Activated naive CD4-positive, alpha-beta T cell treated with anti-CD3 and anti-CD28 coated beads, Interleukin-2, amount 10 ng/mL, durations not matched to agents 7 days and 5 days (primary cell): ENCODE results near the gene TTC38.

Experiments
- CTCF ChIA-PET: fragments of 350-600 bp; sonication (Branson Sonifier 250); formaldehyde crosslinking; loops from one replicate; lab custom pipeline; 2021; ENCODE audit warnings: antibody characterized with exemption; lab: Charles Lee
- DNase-seq: peaks from one replicate; pipeline ENCODE4 v3.0.0-alpha.2; 2020
- H3K27ac Mint-ChIP-seq: one replicate; pipeline ENCODE4 v1.8.0; 2021; ENCODE audit warnings: mild to moderate bottlenecking, moderate library complexity, mixed read lengths
- H3K27me3 Mint-ChIP-seq: one replicate; pipeline ENCODE4 v1.8.0; 2021; ENCODE audit warnings: mild to moderate bottlenecking, mixed read lengths
- H3K36me3 Mint-ChIP-seq: one replicate; pipeline ENCODE4 v1.8.0; 2021; ENCODE audit warnings: mixed read lengths
- H3K4me1 Mint-ChIP-seq: one replicate; pipeline ENCODE4 v1.8.0; 2021; ENCODE audit warnings: mixed read lengths
- H3K4me3 Mint-ChIP-seq: one replicate; pipeline ENCODE4 v1.8.0; 2021; ENCODE audit warnings: mild to moderate bottlenecking, moderate library complexity, mixed read lengths
- H3K9me3 Mint-ChIP-seq: one replicate; pipeline ENCODE4 v1.8.0; 2021; ENCODE audit warnings: mixed read lengths

TTC38 gene

DNA sequence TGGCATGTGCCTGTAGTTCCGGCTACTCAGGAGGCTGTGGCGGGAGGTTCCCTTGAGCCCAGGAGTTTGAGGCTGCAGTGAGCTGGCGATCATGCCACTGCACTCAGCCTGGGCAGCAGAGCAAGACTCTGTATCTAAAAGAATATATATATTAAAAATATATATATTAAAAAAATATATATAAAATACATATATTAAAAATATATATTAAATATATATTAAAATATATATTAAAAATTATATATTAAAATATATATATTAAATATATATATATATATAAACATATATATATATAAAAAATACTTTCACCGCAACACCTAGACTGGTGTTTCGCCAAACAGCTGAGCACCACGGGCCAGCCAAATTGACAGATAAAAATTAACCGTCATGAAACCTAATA lies 8.8 kb downstream of the TTC38 start:
- H3K36me3 Mint-ChIP-seq: peaks cover 9% of the 10 kb centered on the region
- no peak for DNase-seq

DNA sequence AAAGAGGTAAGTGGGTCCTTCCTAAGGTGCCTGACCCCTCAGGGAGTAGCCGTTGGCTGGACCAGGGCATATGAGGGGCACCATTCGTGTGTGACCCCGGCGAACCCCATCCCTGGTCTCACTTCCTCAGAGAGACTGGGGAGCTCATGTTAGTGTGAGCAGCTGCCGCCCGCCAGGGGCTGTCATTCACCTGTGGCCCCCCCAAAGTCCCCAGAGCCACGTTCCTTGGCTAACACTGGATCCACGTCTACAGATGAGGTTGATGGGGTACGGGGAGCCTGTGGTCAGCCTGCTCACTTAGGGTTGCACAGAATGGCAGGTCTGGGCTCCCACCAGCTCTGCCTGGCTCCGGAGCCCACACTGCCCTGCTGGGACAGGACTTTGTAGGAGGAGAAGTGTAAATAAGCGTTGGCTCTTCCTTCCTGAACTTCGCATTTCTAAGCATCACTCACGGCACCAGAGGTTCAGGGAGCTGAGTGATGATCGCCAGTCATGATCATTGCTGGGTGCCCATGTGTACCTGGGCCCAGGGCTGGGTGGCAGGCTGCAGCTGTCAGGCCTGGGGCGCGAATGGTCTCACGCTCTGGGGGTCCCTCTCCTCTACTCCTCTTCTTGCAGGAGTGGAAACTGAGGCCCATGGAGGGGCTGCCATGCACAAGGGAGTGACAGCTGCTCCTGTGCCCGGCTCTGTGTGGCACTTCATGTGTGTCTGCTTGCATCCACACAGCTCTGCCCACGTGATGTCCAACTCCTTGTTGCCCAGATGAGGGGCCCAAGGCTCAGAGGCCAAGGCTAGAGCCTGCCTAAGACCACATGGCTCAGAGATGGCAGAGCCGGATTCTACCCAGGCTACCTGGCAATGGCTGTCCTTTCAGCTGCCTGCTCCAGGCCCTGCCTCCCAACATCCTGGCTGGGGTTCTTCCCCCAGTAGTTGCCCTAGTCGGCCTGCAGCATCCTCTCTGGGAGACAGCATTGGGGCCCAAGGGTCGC lies 11.1 kb downstream of the TTC38 start:
- Mint-ChIP-seq H3K27me3 (no peaks in the 10 kb centered on the region), H3K9me3 (peaks cover 3% of the 10 kb centered on the region), H3K27ac (no peak overlapping the region), H3K4me3 (no peak overlapping the region), H3K36me3 (peaks cover 10% of the 10 kb centered on the region), H3K4me1 (peaks cover 2% of the 10 kb centered on the region)
- no peak for DNase-seq
- CTCF ChIA-PET: no interaction called here

More for the DNA sequence above, 8.8 kb downstream of the TTC38 start:
- Mint-ChIP-seq H3K27ac (no peak overlapping the region), H3K4me1 (peaks cover 2% of the 10 kb centered on the region), H3K4me3 (no peak overlapping the region), H3K9me3 (peaks cover 3% of the 10 kb centered on the region), H3K27me3 (no peaks in the 10 kb centered on the region)
- CTCF ChIA-PET: interaction anchor here (0.7 to 0.9 kb wide), 2 partner anchors 155 to 232 kb away, joined by 3 to 4 read pairs; no protein-coding TSS in a partner anchor

DNA sequence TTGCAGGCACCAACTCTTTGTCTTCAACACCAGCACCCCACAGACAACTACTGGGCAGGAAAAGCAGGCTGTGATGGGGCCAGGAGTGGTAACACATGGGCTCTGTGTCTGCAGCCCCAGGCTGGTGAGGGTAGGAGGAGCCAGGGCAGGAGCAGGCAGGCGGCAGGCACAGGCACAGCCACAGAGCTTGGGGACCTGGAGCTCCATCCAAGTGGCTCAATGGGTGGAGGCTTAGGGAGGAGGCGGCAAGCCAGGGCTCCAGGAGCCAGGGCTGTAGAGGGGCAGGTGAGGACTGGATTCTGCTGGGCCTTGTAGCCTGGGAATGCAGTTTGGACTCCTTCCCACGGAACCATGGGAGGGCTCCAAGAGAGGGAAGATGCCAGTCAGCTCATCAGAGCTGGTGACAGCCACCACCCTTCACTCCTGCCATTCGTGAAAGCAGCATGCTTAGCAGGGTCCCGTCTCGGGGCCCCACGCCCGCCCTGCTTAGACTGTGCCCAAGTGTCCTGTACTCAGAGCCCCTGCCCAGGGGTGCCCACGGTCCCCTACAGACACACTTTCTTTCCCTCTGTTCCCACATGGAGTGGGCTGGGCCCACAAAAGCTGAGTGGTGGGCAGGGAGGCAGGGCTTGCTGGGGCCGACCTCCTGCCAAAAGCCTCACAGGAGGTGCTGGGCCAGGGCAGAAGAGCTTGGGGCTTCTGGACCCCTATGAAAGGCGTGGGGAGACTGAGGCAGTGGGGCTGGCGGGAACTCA lies 12.4 kb downstream of the TTC38 start:
- DNase-seq: no peak
- H3K27me3 Mint-ChIP-seq: no peaks in the 10 kb centered on the region
- H3K9me3 Mint-ChIP-seq: peaks cover 3% of the 10 kb centered on the region
- peaks cover 17% of the 10 kb centered on the region for H3K36me3 Mint-ChIP-seq
- no peak overlapping the region for H3K27ac Mint-ChIP-seq
- CTCF ChIA-PET: no interaction called here
- H3K4me3 Mint-ChIP-seq: no peak overlapping the region
- peaks cover 2% of the 10 kb centered on the region for H3K4me1 Mint-ChIP-seq

DNA sequence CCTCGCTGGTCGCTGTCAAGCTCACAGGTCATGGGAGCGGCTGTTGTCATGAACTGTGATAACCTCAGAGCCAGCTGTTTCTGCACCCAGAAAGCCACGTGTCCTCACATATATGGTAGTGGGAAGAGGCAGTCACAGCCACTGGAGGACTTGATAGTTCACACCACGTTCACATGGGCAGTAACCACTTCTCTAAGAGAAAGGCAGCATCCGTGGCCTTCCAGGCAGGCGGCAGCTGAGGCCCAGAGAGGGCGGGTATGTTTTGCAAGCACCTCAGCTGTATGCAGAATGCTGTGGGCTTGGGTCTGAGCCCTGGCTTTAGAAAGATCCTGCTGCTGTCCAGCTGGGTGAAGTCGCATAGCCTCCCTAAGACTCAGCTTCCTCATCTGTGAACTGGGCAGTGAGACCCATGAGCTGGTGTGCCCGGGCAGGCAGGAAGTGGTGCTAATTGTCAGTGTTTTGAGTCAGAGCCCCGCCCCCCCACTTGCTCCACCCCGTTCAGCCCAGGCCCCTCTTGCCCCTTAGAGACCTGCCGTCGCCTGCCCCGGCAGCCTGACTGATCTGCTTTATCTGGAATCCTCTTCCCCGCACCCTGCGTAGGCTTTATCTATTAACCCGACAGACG lies 13.3 kb downstream of the TTC38 start:
- H3K27me3 Mint-ChIP-seq: no peaks in the 10 kb centered on the region
- H3K36me3 Mint-ChIP-seq: peaks cover 12% of the 10 kb centered on the region
- no peak overlapping the region for H3K4me3 Mint-ChIP-seq
- no peaks in the 10 kb centered on the region for H3K9me3 Mint-ChIP-seq
- H3K27ac Mint-ChIP-seq: no peak overlapping the region
- no peak for DNase-seq
- CTCF ChIA-PET: no interaction called here
- peaks cover 2% of the 10 kb centered on the region for H3K4me1 Mint-ChIP-seq

DNA sequence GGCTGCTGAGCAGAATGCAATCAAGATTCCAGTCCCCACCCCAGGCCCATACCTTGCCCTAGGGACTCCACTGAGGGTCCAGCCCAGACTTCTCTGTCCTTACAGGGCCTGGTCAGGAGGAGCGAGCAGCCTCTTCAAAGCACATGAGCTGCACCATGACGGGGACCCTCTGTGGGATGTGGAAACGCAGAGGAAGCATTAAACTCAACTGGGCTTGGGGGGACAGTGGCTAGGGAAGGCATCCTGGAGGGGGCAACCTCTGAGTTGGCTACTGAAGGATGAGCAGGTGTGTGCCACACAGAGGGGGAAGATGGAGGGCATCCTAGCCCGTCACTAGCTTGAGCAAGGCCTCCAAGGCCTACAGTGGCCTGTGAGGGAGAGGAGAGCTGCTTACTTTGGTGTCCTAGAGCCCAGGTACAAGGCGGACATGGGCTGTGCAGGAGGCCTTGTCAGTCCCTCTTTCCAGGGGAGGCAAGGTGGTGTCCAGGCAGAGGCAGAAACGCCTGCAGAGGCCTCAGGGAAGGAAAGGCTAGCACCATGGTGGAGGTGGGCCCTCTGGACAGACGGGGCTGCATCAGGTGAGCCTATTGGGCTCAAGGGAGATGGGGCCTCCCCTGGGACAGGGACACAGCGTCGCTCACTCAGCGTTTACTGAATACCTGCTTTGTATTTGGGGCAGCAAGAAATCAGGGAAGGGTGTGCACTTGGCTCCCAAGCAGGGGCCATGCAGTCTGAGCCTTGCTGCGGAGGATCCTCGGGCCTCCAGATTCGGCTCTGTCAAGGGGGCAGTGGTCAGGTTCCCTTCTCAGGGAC lies 14.3 kb downstream of the TTC38 start:
- CTCF ChIA-PET: no interaction called here
- H3K4me3 Mint-ChIP-seq: no peak overlapping the region
- H3K4me1 Mint-ChIP-seq: no peaks in the 10 kb centered on the region
- peak; percentile 16 for DNase-seq
- H3K27ac Mint-ChIP-seq: no peak overlapping the region
- no peaks in the 10 kb centered on the region for H3K9me3 Mint-ChIP-seq
- no peaks in the 10 kb centered on the region for H3K27me3 Mint-ChIP-seq
- peaks cover 12% of the 10 kb centered on the region for H3K36me3 Mint-ChIP-seq

DNA sequence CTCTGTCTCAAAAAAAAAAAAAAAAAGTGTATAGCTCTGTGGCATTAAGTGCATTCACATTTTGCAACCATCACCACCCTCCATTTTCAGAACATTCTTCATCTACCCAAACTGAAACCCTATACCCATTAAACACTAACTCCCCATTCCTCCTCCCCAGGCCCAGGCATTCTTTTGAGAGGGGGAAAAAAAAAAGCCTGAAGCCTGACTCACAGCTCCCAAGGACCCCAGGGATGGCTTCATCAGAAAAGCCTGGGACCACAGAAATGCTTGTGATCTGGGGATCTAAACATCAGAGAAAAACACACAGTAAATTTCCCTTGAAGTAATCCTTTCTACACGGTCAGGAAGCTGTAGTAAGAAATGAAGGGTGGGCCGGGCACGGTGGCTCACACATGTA lies 18.2 kb downstream of the TTC38 start:
- peaks cover 20% of the 10 kb centered on the region for H3K4me1 Mint-ChIP-seq
- H3K4me3 Mint-ChIP-seq: no peak overlapping the region
- no peaks in the 10 kb centered on the region for H3K9me3 Mint-ChIP-seq
- no peaks in the 10 kb centered on the region for H3K27me3 Mint-ChIP-seq
- CTCF ChIA-PET: no interaction called here
- H3K27ac Mint-ChIP-seq: no peak overlapping the region
- no peak for DNase-seq
- H3K36me3 Mint-ChIP-seq: peaks cover 16% of the 10 kb centered on the region

DNA sequence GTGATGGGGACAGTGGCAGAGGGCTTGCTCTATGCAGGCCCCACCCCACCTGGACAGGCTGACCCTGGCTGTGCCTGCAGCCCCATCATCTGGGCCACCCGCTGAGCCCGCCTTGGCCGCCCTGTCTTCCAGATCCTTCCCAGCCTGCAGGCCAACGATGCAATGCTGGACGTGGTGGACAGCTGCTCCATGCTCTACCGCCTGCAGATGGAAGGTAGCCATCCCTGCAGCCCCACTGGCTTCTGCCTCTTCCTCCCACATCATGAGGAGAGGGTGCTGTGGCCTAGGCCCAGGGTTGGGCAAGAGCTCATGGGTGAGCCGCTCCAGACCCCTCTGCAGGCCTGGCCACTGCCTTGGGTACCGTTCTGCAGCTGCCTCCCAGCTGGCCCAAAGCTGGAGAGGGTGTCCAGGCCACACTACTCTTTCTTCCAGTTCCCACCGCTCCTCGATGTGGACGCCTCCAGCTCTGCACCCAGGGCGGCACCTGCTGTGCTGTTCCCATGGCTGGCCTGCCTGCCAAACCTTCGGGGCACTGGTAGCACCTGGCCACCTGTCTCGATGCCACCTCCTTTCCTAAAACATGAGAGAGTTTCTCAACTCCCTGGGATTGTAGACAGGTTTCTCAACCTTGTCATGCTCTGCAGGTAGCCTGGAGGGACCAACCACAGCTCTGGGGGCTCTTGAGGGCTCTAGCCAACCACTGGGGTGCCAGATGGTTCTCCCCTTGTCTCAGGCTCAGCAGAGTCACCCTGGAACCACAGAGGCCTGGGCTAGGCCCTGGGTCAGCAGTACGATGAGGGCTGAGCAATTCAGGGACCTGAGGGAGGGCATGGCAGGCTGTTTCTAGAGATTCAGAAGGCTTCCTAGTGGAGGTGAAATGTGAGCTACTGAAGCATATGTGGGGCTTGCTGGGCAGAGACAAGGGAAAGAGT lies 19.4 kb downstream of the TTC38 start:
- Mint-ChIP-seq H3K27ac (peak overlapping the region; percentile 80), H3K27me3 (no peaks in the 10 kb centered on the region), H3K9me3 (peaks cover 2% of the 10 kb centered on the region), H3K36me3 (peaks cover 19% of the 10 kb centered on the region), H3K4me1 (peaks cover 21% of the 10 kb centered on the region), H3K4me3 (peak overlapping the region; percentile 50)
- DNase-seq: no peak
- CTCF ChIA-PET: no interaction called here

DNA sequence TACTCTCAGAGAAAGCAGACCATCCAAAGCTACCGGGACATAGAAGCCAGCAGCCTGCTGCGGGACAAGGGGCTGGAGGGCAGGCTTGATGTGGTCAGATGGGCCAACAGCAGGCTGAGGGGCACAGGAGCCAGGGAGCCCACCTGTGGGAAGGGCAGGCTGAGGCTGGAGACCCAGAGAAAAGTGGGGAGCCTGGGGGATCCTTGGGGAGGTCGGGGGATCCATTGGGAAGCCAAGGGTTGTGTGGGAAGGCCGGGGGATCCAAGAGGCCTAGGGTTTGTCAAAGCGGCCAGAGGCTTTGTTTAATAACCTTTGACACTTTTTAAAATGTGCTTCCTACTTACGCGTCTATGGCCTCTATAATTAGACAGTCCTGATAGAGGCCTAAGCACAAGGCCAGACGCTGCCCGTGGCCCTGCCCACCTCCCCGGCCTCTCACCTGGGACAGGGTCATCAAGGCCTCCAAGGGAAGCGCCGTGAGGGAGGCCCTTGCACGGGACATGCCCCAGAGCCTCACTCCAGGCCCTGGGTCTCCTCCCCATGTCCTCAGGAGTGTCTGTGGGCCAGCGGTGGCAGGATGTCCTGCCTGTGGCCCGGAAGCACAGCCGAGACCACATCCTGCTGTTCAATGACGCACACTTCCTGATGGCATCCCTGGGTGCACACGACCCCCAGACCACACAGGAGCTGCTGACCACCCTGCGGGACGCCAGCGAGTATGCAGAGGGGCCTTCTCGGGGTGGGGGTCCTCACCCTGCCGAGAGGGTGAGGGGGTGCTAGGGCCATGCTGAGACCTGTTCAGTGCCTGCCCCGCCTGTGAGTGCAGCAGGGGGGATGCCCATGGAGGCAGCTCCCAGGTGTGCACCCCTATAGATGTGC lies 20.3 kb downstream of the TTC38 start:
- CTCF ChIA-PET: no interaction called here
- H3K9me3 Mint-ChIP-seq: peaks cover 5% of the 10 kb centered on the region

DNA sequence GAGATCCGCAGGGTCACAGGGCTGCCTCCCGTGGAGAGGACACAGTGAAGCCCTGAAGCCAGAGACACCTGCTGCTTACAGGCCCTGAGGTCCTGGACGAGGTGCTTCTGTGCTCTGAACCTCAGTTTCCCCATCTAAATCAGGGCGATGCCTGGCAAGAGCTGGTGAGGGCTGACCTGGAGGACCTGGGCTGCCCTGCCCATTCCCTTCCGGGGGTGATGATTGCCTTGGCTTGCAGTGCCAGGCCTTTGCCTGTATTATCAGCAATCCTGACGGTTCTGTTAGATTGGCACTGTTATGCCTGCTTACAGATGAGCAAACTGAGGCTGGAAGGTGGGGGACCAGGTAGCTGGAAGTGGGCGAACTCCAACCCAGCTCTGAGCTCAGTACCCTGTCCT lies 21.0 kb downstream of the TTC38 start:
- peaks cover 29% of the 10 kb centered on the region for H3K36me3 Mint-ChIP-seq
- no peak overlapping the region for H3K27ac Mint-ChIP-seq
- no peak for DNase-seq
- peaks cover 5% of the 10 kb centered on the region for H3K9me3 Mint-ChIP-seq
- peaks cover 38% of the 10 kb centered on the region for H3K4me1 Mint-ChIP-seq
- no peaks in the 10 kb centered on the region for H3K27me3 Mint-ChIP-seq
- CTCF ChIA-PET: no interaction called here
- H3K4me3 Mint-ChIP-seq: no peak overlapping the region

More for the DNA sequence above, 20.3 kb downstream of the TTC38 start:
- DNase-seq: peak; percentile 56
- Mint-ChIP-seq H3K27ac (peak overlapping the region; percentile 80), H3K4me3 (peak overlapping the region; percentile 50), H3K27me3 (no peaks in the 10 kb centered on the region), H3K4me1 (peaks cover 30% of the 10 kb centered on the region), H3K36me3 (peaks cover 27% of the 10 kb centered on the region)

DNA sequence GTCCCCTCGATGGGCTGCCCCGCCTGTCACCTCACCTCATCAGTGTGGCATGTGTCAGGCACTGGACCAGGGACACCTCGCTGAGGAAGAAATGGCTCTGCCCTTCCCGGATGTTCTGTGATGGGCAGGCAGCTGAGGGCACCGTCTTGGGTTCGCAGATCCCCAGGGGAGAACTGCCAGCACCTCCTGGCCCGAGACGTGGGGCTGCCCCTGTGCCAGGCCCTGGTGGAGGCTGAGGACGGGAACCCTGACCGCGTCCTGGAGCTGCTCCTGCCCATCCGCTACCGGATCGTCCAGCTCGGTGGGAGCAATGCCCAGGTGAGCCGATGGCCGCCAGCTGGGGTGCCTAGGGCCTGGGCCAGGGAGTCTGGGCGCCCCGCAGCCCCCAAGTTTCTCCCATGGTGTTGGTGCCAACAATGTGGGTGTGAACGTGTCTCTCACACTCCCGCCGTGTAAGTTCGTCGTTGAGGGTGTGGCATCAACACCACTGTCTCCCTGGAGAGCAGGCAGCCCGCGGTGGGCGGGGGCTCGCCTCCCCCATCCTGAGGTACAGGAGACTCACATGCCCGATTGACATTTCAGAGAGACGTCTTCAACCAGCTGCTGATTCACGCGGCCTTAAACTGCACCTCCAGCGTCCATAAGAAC lies 21.6 kb downstream of the TTC38 start:
- H3K27me3 Mint-ChIP-seq: no peaks in the 10 kb centered on the region
- no peak overlapping the region for H3K27ac Mint-ChIP-seq
- no peak overlapping the region for H3K4me3 Mint-ChIP-seq
- peaks cover 41% of the 10 kb centered on the region for H3K4me1 Mint-ChIP-seq
- DNase-seq: no peak
- H3K9me3 Mint-ChIP-seq: peaks cover 5% of the 10 kb centered on the region
- H3K36me3 Mint-ChIP-seq: peaks cover 24% of the 10 kb centered on the region
- CTCF ChIA-PET: no interaction called here

DNA sequence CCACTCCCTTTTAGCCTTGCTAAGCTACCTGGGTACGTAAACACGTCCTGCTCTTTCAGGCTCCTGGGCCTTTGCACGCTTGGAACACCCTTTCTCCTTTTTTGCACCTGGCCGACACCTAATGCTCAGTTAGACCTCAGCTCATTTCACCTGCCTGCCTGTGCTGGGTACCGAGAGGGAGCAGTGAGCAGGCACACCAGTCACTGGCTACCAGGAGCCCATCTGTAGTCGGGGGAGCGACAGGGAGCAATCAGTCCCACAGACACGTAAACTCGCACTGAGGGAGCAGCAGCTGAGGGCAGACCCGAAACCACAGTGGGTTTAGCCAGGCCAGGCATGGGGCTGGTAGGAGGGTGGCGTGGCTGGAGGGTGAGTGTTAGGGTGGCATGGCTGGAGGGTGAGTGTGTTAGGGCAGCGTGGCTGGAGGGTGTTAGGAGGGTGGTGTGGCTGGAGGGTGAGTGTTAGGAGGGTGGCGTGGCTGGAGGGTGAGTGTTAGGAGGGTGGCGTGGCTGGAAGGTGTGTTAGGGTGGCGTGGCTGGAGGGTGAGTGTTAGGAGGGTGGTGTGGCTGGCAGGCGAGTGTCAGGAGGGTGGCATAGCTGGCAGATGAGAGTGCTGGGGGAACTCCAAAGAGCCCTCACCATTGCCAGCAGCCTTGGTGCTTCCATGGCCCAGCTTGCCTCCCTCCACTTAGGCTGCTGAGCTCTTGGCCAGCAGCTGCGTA lies 22.5 kb downstream of the TTC38 start:
- DNase-seq: no peak
- no peaks in the 10 kb centered on the region for H3K27me3 Mint-ChIP-seq
- CTCF ChIA-PET: interaction anchor here (0.6 kb wide), 1 partner anchor 34 kb away, joined by 3 read pairs; no protein-coding TSS in a partner anchor
- H3K9me3 Mint-ChIP-seq: peaks cover 5% of the 10 kb centered on the region
- peaks cover 47% of the 10 kb centered on the region for H3K4me1 Mint-ChIP-seq
- peak overlapping the region; percentile 76 for H3K27ac Mint-ChIP-seq
- peaks cover 21% of the 10 kb centered on the region for H3K36me3 Mint-ChIP-seq
- H3K4me3 Mint-ChIP-seq: no peak overlapping the region
